Activated B cell treated with CpG ODN at 0.5 μM for 24 hours (primary cell): Measurements from ENCODE around the gene WDR27. TPM values are rescaled to one million over a fixed set of nuclear protein-coding genes. Genes with fewer than 3 reads are reported as not detected.
"Not testable (repeated sequence)": the region's sequence is repeated elsewhere in the genome, so short reads cannot be mapped to it uniquely, and the experiment has no call there.

Source experiments
- ATAC-seq: fragments of 200-7000 bp; cut with Tn5 transposase; one replicate; pipeline ENCODE4 v1.10.0; 2021; ENCODE audit warnings: low read depth, mild to moderate bottlenecking, moderate library complexity
- CTCF ChIA-PET: fragments of 350-600 bp; sonication (Branson Sonifier 250); formaldehyde crosslinking; loops from one replicate; lab custom pipeline; 2021; ENCODE audit warnings: antibody characterized with exemption; lab: Charles Lee
- POLR2A ChIA-PET: fragments of 350-600 bp; sonication (Branson Sonifier 250); formaldehyde crosslinking; loops from one replicate; lab custom pipeline; 2021; ENCODE audit warnings: antibody characterized with exemption; lab: Charles Lee
- DNase-seq: peaks from one replicate; pipeline ENCODE4 v3.0.0; 2022
- H3K27ac Mint-ChIP-seq: one replicate; pipeline ENCODE4 v1.8.0; 2020; ENCODE audit warnings: mixed read lengths
- H3K27me3 Mint-ChIP-seq: one replicate; pipeline ENCODE4 v1.8.0; 2021; ENCODE audit warnings: mixed read lengths
- H3K36me3 Mint-ChIP-seq: one replicate; pipeline ENCODE4 v1.8.0; 2021; ENCODE audit warnings: low read depth, mixed read lengths
- H3K4me1 Mint-ChIP-seq: one replicate; pipeline ENCODE4 v1.8.0; 2021; ENCODE audit warnings: mixed read lengths
- H3K4me3 Mint-ChIP-seq: one replicate; pipeline ENCODE4 v1.8.0; 2020; ENCODE audit warnings: mild to moderate bottlenecking, mixed read lengths
- H3K9me3 Mint-ChIP-seq: one replicate; pipeline ENCODE4 v1.8.0; 2020; ENCODE audit warnings: mixed read lengths
- CTCF ChIP-seq: fragments of 200-600 bp; IDR thresholded peaks from one replicate; pipeline ENCODE4 v1.8.0; 2022; ENCODE audit warnings: antibody characterized with exemption, mild to moderate bottlenecking
- intact Hi-C: fragments of 100-400 bp; cut with micrococcal nuclease; formaldehyde crosslinking; loops from one replicate; pipeline ENCODE4 v1.15.1; 2024
- total RNA-seq: library from RNA; stranded (reverse); gene quantifications from 2 replicates; pipeline ENCODE4 v1.2.3, GENCODE V29; 2022

WDR27 gene
- total RNA-seq, 1 donor from 2014 or later = 49.1 TPM

DNA sequence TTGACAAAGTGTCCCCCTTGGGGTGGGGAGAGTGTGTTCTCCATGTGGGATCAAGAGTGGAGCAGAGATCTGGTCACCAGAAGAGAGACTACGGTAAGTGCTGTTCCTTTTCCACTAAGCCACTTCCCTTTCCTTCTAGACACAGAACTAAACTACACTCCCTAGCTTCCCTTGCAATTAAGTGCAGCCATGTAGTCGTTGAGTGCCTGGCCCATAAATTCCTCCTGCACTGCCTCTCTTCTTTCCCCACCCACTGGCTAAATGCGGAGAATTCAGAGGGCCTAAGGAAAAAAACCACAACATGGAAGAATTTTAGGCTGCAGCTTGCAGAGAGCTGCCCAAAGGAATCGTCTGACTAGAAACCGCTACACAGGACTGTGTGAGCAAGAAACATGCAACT lies 1.5 kb downstream of the WDR27 start:
- DNase-seq = no peak
- POLR2A ChIA-PET = interaction anchor here (2.1 to 3.9 kb wide), 2 partner anchors 27 to 52 kb away, joined by 6 to 54 read pairs; partner anchors contain the start of genes DYNLT2 and ERMARD
- H3K9me3 Mint-ChIP-seq = peaks cover 3% of the 10 kb centered on the region
- CTCF ChIA-PET = no interaction called here
- peak overlapping the region; percentile 16 for H3K4me3 Mint-ChIP-seq
- H3K27ac Mint-ChIP-seq = no peak overlapping the region
- no peak for TF ChIP-seq CTCF
- no peaks in the 10 kb centered on the region for H3K27me3 Mint-ChIP-seq
- intact Hi-C loops = loop anchor here (2.0 to 5.0 kb wide), 3 partner anchors 115 to 592 kb away; partner anchors contain the start of gene DLL1
- peaks cover 34% of the 10 kb centered on the region for H3K4me1 Mint-ChIP-seq
- no peak for ATAC-seq
- H3K36me3 Mint-ChIP-seq = peaks cover 36% of the 10 kb centered on the region

- H3K4me1 Mint-ChIP-seq, ATAC-seq, CTCF ChIA-PET, H3K27ac Mint-ChIP-seq, intact Hi-C loops, DNase-seq, H3K4me3 Mint-ChIP-seq, POLR2A ChIA-PET, H3K27me3 Mint-ChIP-seq: not testable (repeated sequence)
- peaks cover 34% of the 10 kb centered on the region for H3K36me3 Mint-ChIP-seq
- peaks cover 12% of the 10 kb centered on the region for H3K9me3 Mint-ChIP-seq
Observed at GRCh38 chr6:169697115-169697514, 4.7 kb downstream of the WDR27 start.

GRCh38 chr6:169695131-169695530 lies 6.7 kb downstream of the WDR27 start:
- ATAC-seq (no peak), DNase-seq (no peak)
- Mint-ChIP-seq H3K36me3 (peaks cover 35% of the 10 kb centered on the region), H3K27ac (no peak overlapping the region), H3K4me3 (no peak overlapping the region), H3K27me3 (no peaks in the 10 kb centered on the region), H3K4me1 (peaks cover 5% of the 10 kb centered on the region), H3K9me3 (peaks cover 12% of the 10 kb centered on the region)
- intact Hi-C loops = no loop called here
- CTCF ChIA-PET = no interaction called here
- no peak for TF ChIP-seq CTCF
- POLR2A ChIA-PET = no interaction called here

DNA sequence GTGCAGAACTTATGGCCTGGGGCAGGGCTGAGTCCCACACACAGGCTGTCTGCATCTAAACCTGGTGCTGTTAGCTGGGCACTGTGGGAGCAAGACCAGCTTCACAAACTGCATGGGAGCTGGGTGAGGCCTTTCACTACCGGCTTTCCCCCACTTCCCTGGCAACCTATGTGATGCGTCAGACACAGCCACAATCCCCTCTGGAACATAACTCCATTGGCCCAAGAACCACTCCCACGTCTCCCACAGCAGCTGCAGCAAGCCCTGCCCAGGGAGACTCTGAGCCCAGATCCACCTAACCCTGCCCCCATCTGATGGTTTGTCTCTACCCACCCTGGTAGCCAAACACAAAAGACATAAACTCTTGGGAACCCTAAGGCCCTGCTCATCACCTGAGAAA lies 9.3 kb downstream of the WDR27 start:
- DNase-seq (no peak), ATAC-seq (no peak)
- no peak overlapping the region for H3K4me3 Mint-ChIP-seq
- peaks cover 5% of the 10 kb centered on the region for H3K4me1 Mint-ChIP-seq
- H3K27ac Mint-ChIP-seq = no peak overlapping the region
- peaks cover 12% of the 10 kb centered on the region for H3K9me3 Mint-ChIP-seq
- H3K27me3 Mint-ChIP-seq = no peaks in the 10 kb centered on the region
- ChIA-PET POLR2A (no interaction called here), CTCF (no interaction called here)
- peaks cover 44% of the 10 kb centered on the region for H3K36me3 Mint-ChIP-seq
- TF ChIP-seq CTCF = no peak
- intact Hi-C loops = no loop called here

GRCh38 chr6:169691260-169691659 lies 10.6 kb downstream of the WDR27 start:
- ChIA-PET CTCF (no interaction called here), POLR2A (no interaction called here)
- H3K4me1 Mint-ChIP-seq = peaks cover 5% of the 10 kb centered on the region
- no peak overlapping the region for H3K27ac Mint-ChIP-seq
- DNase-seq (no peak), ATAC-seq (no peak)
- no peak overlapping the region for H3K4me3 Mint-ChIP-seq
- peaks cover 53% of the 10 kb centered on the region for H3K36me3 Mint-ChIP-seq
- H3K9me3 Mint-ChIP-seq = peaks cover 17% of the 10 kb centered on the region
- H3K27me3 Mint-ChIP-seq = no peaks in the 10 kb centered on the region
- no peak for TF ChIP-seq CTCF
- intact Hi-C loops = no loop called here

GRCh38 chr6:169689287-169689686 lies 12.5 kb downstream of the WDR27 start:
- no peak for TF ChIP-seq CTCF
- Mint-ChIP-seq H3K4me1 (peaks cover 5% of the 10 kb centered on the region), H3K4me3 (no peak overlapping the region), H3K27me3 (no peaks in the 10 kb centered on the region), H3K9me3 (peaks cover 24% of the 10 kb centered on the region), H3K36me3 (peaks cover 60% of the 10 kb centered on the region), H3K27ac (no peak overlapping the region)
- intact Hi-C loops = no loop called here
- DNase-seq = no peak
- no peak for ATAC-seq
- POLR2A ChIA-PET = no interaction called here
- CTCF ChIA-PET = no interaction called here
